Tibial nerve (tissue), 4 donors: Measurements from ENCODE around the gene JAZF1.

Experiments
- EP300 ChIP-seq, 2 donors: sonication (generic); formaldehyde crosslinking; IDR thresholded peaks; one replicate each; pipeline ENCODE4 v1.6.1; 2017; ENCODE audit warnings: antibody characterized with exemption in 2 of 2, mild to moderate bottlenecking in 1 of 2
- POLR2A ChIP-seq, 2 donors: fragments of 450-650 bp; IDR thresholded peaks; one replicate each; pipeline ENCODE4 v1.6.1; 2017; ENCODE audit warnings: antibody characterized with exemption in 2 of 2, mild to moderate bottlenecking in 2 of 2, moderate library complexity in 2 of 2
- TF ChIP-seq, protein P1 (sequence below), 5 experiments: fragments of 200-600 bp in 3 of 5; fragments of 450-650 bp in 2 of 5; sonication (generic) in 3 of 5; IDR thresholded peaks; one replicate each; pipeline ENCODE4 v1.5.1; 2016 to 2019; ENCODE audit warnings: antibody characterized with exemption in 5 of 5, mild to moderate bottlenecking in 3 of 5, moderate library complexity in 2 of 5

DNA sequence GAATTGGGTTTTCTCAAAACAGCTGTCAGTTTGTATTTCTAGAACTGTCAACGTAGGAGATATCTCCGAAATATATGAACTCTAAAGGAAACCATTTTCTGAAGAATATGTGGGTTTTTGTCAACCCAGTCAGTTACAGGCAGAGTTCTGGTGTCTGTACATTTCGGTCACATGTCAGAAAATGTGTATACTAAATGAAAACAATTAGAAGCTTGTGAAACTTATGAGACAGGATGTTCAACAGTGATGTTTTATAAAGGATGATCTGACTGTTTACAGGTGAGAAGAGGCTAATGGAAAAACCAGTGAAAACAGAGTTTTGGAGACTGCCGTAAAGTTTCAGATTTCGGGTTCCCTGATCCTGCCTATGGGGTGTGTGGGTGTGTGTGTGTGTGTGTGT, 6.2 kb downstream of the JAZF1 start:
- TF ChIP-seq, protein P1, sequence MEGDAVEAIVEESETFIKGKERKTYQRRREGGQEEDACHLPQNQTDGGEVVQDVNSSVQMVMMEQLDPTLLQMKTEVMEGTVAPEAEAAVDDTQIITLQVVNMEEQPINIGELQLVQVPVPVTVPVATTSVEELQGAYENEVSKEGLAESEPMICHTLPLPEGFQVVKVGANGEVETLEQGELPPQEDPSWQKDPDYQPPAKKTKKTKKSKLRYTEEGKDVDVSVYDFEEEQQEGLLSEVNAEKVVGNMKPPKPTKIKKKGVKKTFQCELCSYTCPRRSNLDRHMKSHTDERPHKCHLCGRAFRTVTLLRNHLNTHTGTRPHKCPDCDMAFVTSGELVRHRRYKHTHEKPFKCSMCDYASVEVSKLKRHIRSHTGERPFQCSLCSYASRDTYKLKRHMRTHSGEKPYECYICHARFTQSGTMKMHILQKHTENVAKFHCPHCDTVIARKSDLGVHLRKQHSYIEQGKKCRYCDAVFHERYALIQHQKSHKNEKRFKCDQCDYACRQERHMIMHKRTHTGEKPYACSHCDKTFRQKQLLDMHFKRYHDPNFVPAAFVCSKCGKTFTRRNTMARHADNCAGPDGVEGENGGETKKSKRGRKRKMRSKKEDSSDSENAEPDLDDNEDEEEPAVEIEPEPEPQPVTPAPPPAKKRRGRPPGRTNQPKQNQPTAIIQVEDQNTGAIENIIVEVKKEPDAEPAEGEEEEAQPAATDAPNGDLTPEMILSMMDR (IDR thresholded peaks at IDR 0.05), result no peak
- TF ChIP-seq EP300 (IDR thresholded peaks at IDR 0.05), result no peak
- no peak for TF ChIP-seq POLR2A (IDR thresholded peaks at IDR 0.05)
